MCF 10A (cell line): ENCODE results near the gene EXOC6B. TPM values are rescaled to one million over a fixed set of nuclear protein-coding genes. Genes with fewer than 3 reads are reported as not detected.

Source experiments
- BruUV-seq: library from RNA; stranded (reverse); fragments of 400-500 nt; replicated peaks from 2 replicates; lab custom pipeline; 2021; lab: Mats Ljungman, UMichigan
- CTCF ChIA-PET: fragments of 300-600 bp; sonication (Branson Sonifier 250); formaldehyde crosslinking; extraction: SDS; loops from one replicate; lab custom pipeline; 2021; ENCODE audit warnings: antibody characterized with exemption, inconsistent platforms; lab: Yijun Ruan, JAX
- POLR2A ChIA-PET: fragments of 300-600, 350-650 bp; sonication (Branson Sonifier 250); formaldehyde crosslinking; extraction: SDS; loops from one replicate; lab custom pipeline; 2020; ENCODE audit warnings: antibody characterized with exemption, inconsistent platforms; lab: Yijun Ruan, JAX
- DNase-seq: peaks from one replicate; pipeline ENCODE4 v3.0.0-alpha.2; 2018; ENCODE audit not compliant: unreplicated experiment
- H3K27ac Mint-ChIP-seq: one replicate; pipeline ENCODE4 v1.8.0; 2022; ENCODE audit warnings: mild to moderate bottlenecking, low read depth, mixed read lengths; ENCODE audit not compliant: unreplicated experiment
- H3K27me3 Mint-ChIP-seq: one replicate; pipeline ENCODE4 v1.8.0; 2022; ENCODE audit warnings: mixed read lengths; ENCODE audit not compliant: insufficient read depth, unreplicated experiment
- H3K36me3 Mint-ChIP-seq: one replicate; pipeline ENCODE4 v1.8.0; 2022; ENCODE audit warnings: mild to moderate bottlenecking, moderate library complexity, mixed read lengths; ENCODE audit not compliant: insufficient read depth, unreplicated experiment
- H3K4me1 Mint-ChIP-seq: one replicate; pipeline ENCODE4 v1.8.0; 2022; ENCODE audit warnings: mixed read lengths; ENCODE audit not compliant: insufficient read depth, unreplicated experiment
- H3K4me3 Mint-ChIP-seq: one replicate; pipeline ENCODE4 v1.8.0; 2022; ENCODE audit warnings: mild to moderate bottlenecking, moderate library complexity, mixed read lengths; ENCODE audit not compliant: unreplicated experiment
- H3K9me3 Mint-ChIP-seq: one replicate; pipeline ENCODE4 v1.8.0; 2022; ENCODE audit warnings: mixed read lengths; ENCODE audit not compliant: unreplicated experiment
- CTCF ChIP-seq: fragments of 200-600 bp; IDR thresholded peaks from one replicate; pipeline ENCODE4 v1.8.0; 2022; ENCODE audit warnings: antibody characterized with exemption, mild to moderate bottlenecking; ENCODE audit not compliant: unreplicated experiment
- intact Hi-C: fragments of 100-400 bp; cut with micrococcal nuclease; formaldehyde crosslinking; loops from 2 replicates; pipeline ENCODE4 v1.14.1; 2022
- total RNA-seq: library from RNA; stranded (reverse); gene quantifications from 2 replicates; pipeline ENCODE4 v1.2.3, GENCODE V29; 2022

EXOC6B gene
- total RNA-seq, 1 experiment from 2014 or later, result 24.7 TPM

GRCh38 chr2:72362733-72363132 is 463.1 kb downstream of the EXOC6B start:
- no peak for DNase-seq
- Mint-ChIP-seq H3K4me1 (peaks cover 15% of the 10 kb centered on the region), H3K27me3 (no peaks in the 10 kb centered on the region), H3K9me3 (no peaks in the 10 kb centered on the region), H3K36me3 (no peaks in the 10 kb centered on the region), H3K27ac (no peak overlapping the region), H3K4me3 (no peak overlapping the region)
- BruUV-seq, result no TSS peak
- POLR2A ChIA-PET, result no interaction called here
- CTCF ChIA-PET, result no interaction called here
- no peak for TF ChIP-seq CTCF
- intact Hi-C loops, result loop anchor here (10.0 kb wide), 1 partner anchor 438 kb away; no protein-coding TSS in a partner anchor

DNA sequence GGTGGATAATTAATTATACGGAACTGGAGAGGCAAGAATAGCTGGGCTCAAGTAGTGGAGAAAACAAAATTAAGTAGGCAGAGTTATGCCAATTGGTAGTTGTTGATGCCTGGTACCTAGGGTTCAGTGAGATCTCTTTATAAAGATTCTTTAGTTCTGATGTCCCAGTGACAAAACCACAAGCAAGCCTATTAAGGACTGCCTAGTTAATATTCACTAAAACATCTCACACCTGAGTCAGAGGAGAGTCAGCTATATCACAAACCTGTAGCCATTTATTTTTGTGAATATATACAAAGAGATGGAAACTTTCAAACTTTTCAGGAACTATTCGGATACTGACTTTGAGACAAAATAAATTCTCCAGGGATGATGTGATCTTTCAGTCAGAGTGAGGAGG is 464.3 kb downstream of the EXOC6B start:
- H3K4me1 Mint-ChIP-seq, result peaks cover 6% of the 10 kb centered on the region
- ChIA-PET POLR2A (no interaction called here), CTCF (no interaction called here)
- H3K36me3 Mint-ChIP-seq, result no peaks in the 10 kb centered on the region
- intact Hi-C loops, result loop anchor here (10.0 kb wide), 1 partner anchor 437 kb away; no protein-coding TSS in a partner anchor
- TF ChIP-seq CTCF, result no peak
- no TSS peak for BruUV-seq
- H3K27me3 Mint-ChIP-seq, result no peaks in the 10 kb centered on the region
- no peak for DNase-seq
- H3K4me3 Mint-ChIP-seq, result no peak overlapping the region
- no peak overlapping the region for H3K27ac Mint-ChIP-seq
- no peaks in the 10 kb centered on the region for H3K9me3 Mint-ChIP-seq

- ChIA-PET CTCF (interaction anchor here (0.7 kb wide), 1 partner anchor 193 kb away, joined by 7 read pairs; no protein-coding TSS in a partner anchor), POLR2A (no interaction called here)
- Mint-ChIP-seq H3K27me3 (no peaks in the 10 kb centered on the region), H3K4me1 (peaks cover 2% of the 10 kb centered on the region), H3K4me3 (no peak overlapping the region), H3K27ac (no peak overlapping the region), H3K36me3 (no peaks in the 10 kb centered on the region), H3K9me3 (no peaks in the 10 kb centered on the region)
- BruUV-seq, result no TSS peak
- TF ChIP-seq CTCF, result no peak
- intact Hi-C loops, result loop anchor here (10.0 kb wide), 1 partner anchor 436 kb away; no protein-coding TSS in a partner anchor
- no peak for DNase-seq
Observed at GRCh38 chr2:72361042-72361441, 464.8 kb downstream of the EXOC6B start.

GRCh38 chr2:72350852-72351251 is 475.0 kb downstream of the EXOC6B start:
- no peaks in the 10 kb centered on the region for H3K36me3 Mint-ChIP-seq
- ChIA-PET POLR2A (interaction anchor here (0.6 to 1.1 kb wide), 4 partner anchors 16 to 304 kb away, joined by 3 to 7 read pairs (median 3); no protein-coding TSS in a partner anchor), CTCF (interaction anchor here (0.7 kb wide), 1 partner anchor 60 kb away, joined by 3 read pairs; no protein-coding TSS in a partner anchor)
- no peak overlapping the region for H3K4me3 Mint-ChIP-seq
- no peak overlapping the region for H3K27ac Mint-ChIP-seq
- H3K9me3 Mint-ChIP-seq, result no peaks in the 10 kb centered on the region
- DNase-seq, result peak; percentile 38
- intact Hi-C loops, result no loop called here
- H3K4me1 Mint-ChIP-seq, result peaks cover 11% of the 10 kb centered on the region
- no TSS peak for BruUV-seq
- no peaks in the 10 kb centered on the region for H3K27me3 Mint-ChIP-seq
- no peak for TF ChIP-seq CTCF
